Prostate gland (tissue), 2 donors: Measurements from ENCODE around the gene SH3PXD2A. TPM values are rescaled to one million over a fixed set of nuclear protein-coding genes. Genes with fewer than 3 reads are reported as not detected.

Experiments
- DNase-seq: peaks from one replicate; pipeline ENCODE4 v3.0.0-alpha.2; 2019; ENCODE audit warnings: low spot score
- H3K27ac ChIP-seq, 2 donors: fragments of 200-600 bp; sonication (generic); 2 replicates each; pipeline ENCODE4 v1.5.1; 2017 to 2019
- H3K27me3 ChIP-seq: fragments of 200-600 bp; sonication (generic); replicated peaks from 2 replicates; pipeline ENCODE4 v1.5.1; 2019; ENCODE audit not compliant: insufficient read depth
- H3K36me3 ChIP-seq, 2 donors: fragments of 200-600 bp; sonication (generic); 1 replicate in 1 of 2; 2 replicates in 1 of 2; pipeline versions ENCODE4 v1.5.1 to v1.8.1; 2017 to 2019
- H3K4me1 ChIP-seq: fragments of 200-600 bp; sonication (generic); replicated peaks from 2 replicates; pipeline ENCODE4 v1.5.1; 2019
- H3K4me3 ChIP-seq, 2 donors: fragments of 200-600 bp; sonication (generic); 2 replicates each; pipeline ENCODE4 v1.5.1; 2017 to 2019
- H3K9me3 ChIP-seq: fragments of 200-600 bp; sonication (generic); 2 replicates; pipeline ENCODE4 v1.5.1; 2017
- POLR2A ChIP-seq: fragments of 450-650 bp; IDR thresholded peaks from one replicate; pipeline ENCODE4 v1.6.1; 2016; ENCODE audit warnings: antibody characterized with exemption, mild to moderate bottlenecking
- POLR2AphosphoS5 ChIP-seq: sonication (generic); formaldehyde crosslinking; IDR thresholded peaks from one replicate; pipeline ENCODE4 v1.6.1; 2017; ENCODE audit warnings: antibody characterized with exemption
- WGBS: methylation state at CpG from one replicate; pipeline ENCODE4 v1.1.5; 2018; 5-methylcytosine and 5-hydroxymethylcytosine counted together
- intact Hi-C: fragments of 100-400 bp; cut with DNase I; formaldehyde crosslinking; loops from one replicate; pipeline ENCODE4 v1.14.2; 2022
- total RNA-seq, 2 donors: library from RNA; depleted of rRNA; stranded (reverse); fragments of >200 nt; gene quantifications; one replicate each; pipeline ENCODE4 v1.1.0, GENCODE V29; 2016
- TF ChIP-seq, protein P1 (sequence below), 4 experiments: fragments of 200-600 bp in 2 of 4; fragments of 450-650 bp in 2 of 4; sonication (generic) in 2 of 4; IDR thresholded peaks; 1 replicate in 3 of 4; 2 replicates in 1 of 4; pipeline ENCODE4 v1.5.1; 2016 to 2019; ENCODE audit warnings: antibody characterized with exemption in 4 of 4, mild to moderate bottlenecking in 2 of 4, moderate library complexity in 2 of 4

SH3PXD2A gene
- total RNA-seq, 2 donors from 2014 or later, result 14.2 to 26.4 TPM

DNA sequence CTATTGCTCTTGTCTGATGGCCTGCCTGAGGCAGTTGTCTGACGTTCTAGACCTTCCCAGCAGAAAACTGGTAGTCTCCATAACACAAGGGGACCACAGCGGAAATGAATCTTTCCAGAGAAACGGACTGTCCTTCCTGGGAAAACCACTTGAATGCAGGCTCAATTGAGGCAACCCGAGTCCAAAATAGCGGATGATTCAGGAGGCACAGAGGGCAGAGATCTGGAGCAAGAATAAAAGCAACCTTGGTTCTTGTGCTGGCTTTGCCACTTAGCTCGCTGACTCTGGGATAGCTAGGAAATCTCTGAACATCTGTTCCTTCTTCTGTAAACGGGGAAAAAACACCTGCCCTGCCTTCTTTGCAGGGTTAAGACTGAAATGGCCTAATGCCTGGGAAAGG, 183.0 kb downstream of the SH3PXD2A start:
- peaks cover 3% of the 10 kb centered on the region for H3K4me1 ChIP-seq
- DNase-seq, result no peak
- WGBS, result 74% methylated on average over 7 of the region's 7 CpGs
- H3K4me3 ChIP-seq, result no peak overlapping the region
- intact Hi-C loops, result no loop called here
- no peaks in the 10 kb centered on the region for H3K36me3 ChIP-seq
- no peak overlapping the region for H3K27ac ChIP-seq
- TF ChIP-seq POLR2AphosphoS5 (no peak), POLR2A (no peak)
- TF ChIP-seq, protein P1, sequence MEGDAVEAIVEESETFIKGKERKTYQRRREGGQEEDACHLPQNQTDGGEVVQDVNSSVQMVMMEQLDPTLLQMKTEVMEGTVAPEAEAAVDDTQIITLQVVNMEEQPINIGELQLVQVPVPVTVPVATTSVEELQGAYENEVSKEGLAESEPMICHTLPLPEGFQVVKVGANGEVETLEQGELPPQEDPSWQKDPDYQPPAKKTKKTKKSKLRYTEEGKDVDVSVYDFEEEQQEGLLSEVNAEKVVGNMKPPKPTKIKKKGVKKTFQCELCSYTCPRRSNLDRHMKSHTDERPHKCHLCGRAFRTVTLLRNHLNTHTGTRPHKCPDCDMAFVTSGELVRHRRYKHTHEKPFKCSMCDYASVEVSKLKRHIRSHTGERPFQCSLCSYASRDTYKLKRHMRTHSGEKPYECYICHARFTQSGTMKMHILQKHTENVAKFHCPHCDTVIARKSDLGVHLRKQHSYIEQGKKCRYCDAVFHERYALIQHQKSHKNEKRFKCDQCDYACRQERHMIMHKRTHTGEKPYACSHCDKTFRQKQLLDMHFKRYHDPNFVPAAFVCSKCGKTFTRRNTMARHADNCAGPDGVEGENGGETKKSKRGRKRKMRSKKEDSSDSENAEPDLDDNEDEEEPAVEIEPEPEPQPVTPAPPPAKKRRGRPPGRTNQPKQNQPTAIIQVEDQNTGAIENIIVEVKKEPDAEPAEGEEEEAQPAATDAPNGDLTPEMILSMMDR (IDR thresholded peaks at IDR 0.05), result no peak
- no peaks in the 10 kb centered on the region for H3K27me3 ChIP-seq
- H3K9me3 ChIP-seq, result no peaks in the 10 kb centered on the region

DNA sequence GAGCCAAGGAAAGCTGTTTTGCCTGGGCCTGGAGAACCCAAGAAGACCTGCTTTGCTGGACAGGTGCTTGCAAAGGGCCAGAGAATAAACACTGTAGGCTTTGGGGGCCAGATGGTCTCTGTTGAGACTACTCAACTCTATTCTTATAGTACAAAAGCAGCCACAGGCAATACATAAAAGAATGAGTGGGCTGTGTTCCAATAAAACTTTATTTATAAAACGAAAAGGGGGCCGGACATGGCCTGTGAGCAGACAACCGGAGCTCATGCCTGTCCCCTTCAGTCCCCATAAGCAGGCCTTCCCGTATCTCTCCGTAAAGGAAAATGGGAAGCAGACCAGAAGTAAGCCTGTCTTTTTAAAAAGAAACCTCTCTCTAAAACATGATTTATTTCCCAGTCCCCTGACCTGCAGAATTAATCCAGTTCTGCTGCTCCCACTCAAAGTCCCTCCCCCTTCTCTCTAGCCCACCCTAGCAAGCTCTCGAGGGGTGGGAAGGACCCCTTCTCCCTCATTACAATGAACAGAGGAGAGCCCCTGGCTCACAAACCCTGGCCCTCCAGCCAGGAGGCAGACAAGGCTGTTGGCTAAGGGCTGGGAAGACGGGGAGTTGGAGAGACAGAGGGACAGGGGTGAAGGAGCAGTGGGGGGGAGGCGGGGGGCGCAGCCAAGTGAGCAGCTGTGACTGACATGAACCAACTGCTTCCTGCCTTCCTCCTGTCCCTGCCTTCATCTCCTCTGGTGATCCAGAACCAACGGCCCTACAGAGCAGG, 184.1 kb downstream of the SH3PXD2A start:
- TF ChIP-seq POLR2A (no peak), POLR2AphosphoS5 (no peak)
- TF ChIP-seq, protein P1 (IDR thresholded peaks at IDR 0.05), result no peak
- Histone ChIP-seq H3K4me3 (no peak overlapping the region), H3K4me1 (peaks cover 3% of the 10 kb centered on the region), H3K27me3 (no peaks in the 10 kb centered on the region), H3K27ac (no peak overlapping the region), H3K36me3 (no peaks in the 10 kb centered on the region), H3K9me3 (no peaks in the 10 kb centered on the region)
- DNase-seq, result no peak
- intact Hi-C loops, result no loop called here
- 82% methylated on average over 10 of the region's 10 CpGs for WGBS

DNA sequence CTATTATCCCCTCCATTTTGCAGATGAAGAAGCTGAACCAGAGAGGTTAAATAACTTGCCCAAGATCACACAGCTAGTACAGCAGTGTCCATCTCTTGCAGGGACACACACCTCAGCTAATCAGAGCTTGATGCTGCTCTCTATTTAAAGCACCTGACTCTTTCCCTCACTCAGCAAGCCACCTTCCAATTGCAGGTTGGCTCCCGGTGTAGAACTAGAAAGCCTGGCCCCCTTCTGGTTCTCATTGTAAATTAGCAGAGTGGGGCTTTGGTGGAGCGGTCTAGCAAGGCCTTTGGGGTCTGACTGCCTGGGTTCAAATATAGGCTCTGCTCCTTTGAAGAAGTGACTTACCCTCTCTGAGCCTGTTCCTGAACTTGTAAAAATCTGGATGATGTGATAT, 185.4 kb downstream of the SH3PXD2A start:
- no peaks in the 10 kb centered on the region for H3K27me3 ChIP-seq
- intact Hi-C loops, result no loop called here
- WGBS, result 96% methylated on average over 2 of the region's 2 CpGs
- DNase-seq, result no peak
- TF ChIP-seq POLR2A, result no peak
- TF ChIP-seq POLR2AphosphoS5, result no peak
- TF ChIP-seq, protein P1 (IDR thresholded peaks at IDR 0.05), result no peak
- H3K27ac ChIP-seq, result no peak overlapping the region
- no peaks in the 10 kb centered on the region for H3K9me3 ChIP-seq
- H3K36me3 ChIP-seq, result no peaks in the 10 kb centered on the region
- no peak overlapping the region for H3K4me3 ChIP-seq
- H3K4me1 ChIP-seq, result peaks cover 3% of the 10 kb centered on the region

DNA sequence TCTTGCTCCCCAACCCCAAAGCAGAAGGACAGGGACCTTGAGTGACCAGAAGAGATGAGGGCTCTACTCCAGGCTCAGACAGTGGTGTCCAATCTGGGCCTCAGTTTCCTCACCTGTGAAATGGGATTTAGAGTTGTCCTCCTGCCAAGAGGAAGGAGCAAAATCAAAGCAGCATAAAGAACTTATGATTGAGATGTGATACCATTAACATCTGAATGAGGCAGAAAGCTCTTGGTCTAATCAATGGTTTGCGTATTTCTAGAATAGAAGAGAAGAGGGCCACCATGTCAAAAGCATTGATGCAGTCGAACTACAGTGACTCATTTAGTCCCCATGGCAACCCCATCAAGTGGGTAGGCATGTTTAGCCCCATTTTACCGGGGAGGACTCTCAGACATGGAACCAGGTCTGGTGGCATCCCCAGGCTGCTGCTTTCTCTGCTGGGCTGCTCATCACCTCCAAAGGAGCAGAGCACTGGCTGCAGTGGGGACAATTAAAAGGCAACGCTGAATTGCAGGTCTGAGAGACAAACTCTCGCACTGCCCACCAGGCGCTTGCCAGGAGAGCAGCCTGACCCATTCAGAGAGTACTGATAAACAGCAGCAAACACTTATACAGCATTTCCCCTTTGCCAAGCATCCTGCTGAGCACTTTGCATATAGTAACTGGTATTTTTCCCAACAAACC, 186.0 kb downstream of the SH3PXD2A start:
- Histone ChIP-seq H3K9me3 (no peaks in the 10 kb centered on the region), H3K27ac (no peak overlapping the region), H3K36me3 (no peaks in the 10 kb centered on the region), H3K27me3 (no peaks in the 10 kb centered on the region), H3K4me3 (no peak overlapping the region), H3K4me1 (peaks cover 3% of the 10 kb centered on the region)
- no peak for DNase-seq
- no peak for TF ChIP-seq POLR2A
- 84% methylated on average over 6 of the region's 6 CpGs for WGBS
- intact Hi-C loops, result no loop called here

DNA sequence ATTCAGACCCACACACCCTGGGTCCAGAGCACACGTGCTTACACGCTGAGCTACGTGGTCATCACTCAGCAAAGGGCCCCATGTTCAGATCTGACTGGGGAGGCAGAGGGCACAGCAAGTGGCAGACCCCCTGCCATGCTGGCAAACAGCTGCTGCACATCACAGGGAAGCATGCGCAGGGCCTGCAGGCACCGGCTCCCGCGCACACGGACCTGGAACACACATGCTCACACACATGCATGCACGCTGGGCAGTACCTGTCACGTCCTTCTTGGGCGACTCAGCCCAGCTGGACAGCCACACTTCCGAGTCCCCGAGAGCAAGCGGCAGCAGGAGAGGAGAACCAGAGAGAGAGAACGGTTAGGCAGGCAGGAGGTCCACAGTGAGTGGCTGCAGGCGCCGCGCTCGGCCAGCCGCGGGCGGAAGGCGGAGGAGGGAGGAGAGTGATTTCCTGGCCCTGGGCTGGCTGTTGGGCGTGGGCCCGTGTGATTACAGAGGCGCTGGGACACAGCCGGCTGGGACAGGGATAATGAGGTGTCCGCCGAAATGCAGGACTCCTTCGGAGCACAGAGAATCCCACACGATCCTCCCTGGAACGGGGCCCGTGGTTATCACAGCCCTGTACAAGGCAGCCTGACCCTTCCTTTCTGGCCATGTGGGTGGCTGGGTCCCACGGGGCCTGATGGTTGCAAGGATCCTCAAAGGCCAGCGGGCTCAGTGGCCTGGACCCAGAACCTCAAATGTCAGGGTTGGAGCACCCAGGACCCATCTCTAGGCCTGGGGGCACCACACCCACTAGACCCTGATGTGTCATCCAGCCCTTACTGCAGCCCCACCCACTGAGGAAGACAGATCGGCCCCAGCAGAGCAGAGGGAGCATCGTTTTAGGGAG, 186.8 kb downstream of the SH3PXD2A start:
- 43% methylated on average over 37 of the region's 37 CpGs for WGBS
- no peak for TF ChIP-seq POLR2A
- TF ChIP-seq POLR2AphosphoS5, result no peak
- TF ChIP-seq, protein P1 (IDR thresholded peaks at IDR 0.05), result no peak
- Histone ChIP-seq H3K36me3 (no peaks in the 10 kb centered on the region), H3K4me3 (no peak overlapping the region), H3K27me3 (no peaks in the 10 kb centered on the region), H3K9me3 (no peaks in the 10 kb centered on the region), H3K27ac (no peak overlapping the region), H3K4me1 (peaks cover 3% of the 10 kb centered on the region)
- intact Hi-C loops, result no loop called here
- no peak for DNase-seq
